K562 treated with DMSO at 1 percent for 24 hours (cell line): ENCODE results near the gene ABCA3. TPM values are rescaled to one million over a fixed set of nuclear protein-coding genes. Genes with fewer than 3 reads are reported as not detected.

Experiments
- total RNA-seq: library from RNA; unstranded; fragments of 300-600 nt; gene quantifications from 2 replicates; pipeline ENCODE4 v1.2.3, GENCODE V29; 2022; ENCODE audit warnings: low read depth; ENCODE audit not compliant: insufficient read depth

The ABCA3 gene
- 30.6 and 32.9 TPM in 2 replicates for total RNA-seq

DNA sequence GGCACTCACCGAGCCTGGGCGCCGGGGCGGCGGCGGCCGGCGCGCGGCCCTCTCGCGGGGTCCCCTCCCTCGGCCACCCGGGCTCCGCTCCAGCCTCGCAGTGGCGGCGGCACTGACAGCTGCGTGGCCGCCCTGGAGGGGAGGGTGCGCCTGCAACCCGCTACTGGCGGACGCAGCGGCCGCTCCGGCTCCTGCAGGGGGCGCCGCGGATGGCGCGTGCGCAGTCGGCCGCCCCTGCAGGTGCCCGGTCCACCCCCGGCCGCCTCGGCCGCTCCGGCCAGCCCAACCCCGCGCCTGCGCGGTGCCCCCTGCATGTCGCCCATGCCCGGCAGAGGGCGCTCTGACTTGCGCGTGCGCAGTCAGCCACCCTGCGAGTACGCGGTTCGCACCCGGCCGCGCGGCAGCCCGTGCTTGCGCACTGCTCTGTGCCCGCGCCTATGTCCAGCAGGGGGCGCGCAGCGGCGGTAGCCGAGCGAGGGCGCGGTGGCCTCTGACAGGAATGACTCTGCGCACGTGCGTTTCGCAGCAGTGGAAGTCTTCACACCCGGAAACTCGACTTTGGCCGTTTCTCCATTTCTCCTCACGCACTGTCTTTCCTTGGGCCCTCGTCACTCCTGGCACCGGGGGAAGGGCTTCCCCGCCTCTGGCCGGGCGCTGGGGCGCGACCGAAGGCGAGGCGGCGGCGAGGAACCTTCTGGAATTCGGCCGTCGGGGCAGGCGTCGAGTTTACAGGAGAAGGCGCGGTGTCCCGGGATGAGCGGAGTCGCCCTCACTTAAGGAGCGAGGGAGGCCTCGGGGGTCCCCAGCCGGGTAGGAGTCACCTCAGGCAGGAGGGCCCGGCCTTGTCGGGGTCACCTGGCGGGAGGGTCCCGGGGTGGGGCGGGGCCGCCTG, at the start of gene ABCA3:
Gene ABCA3, minus strand, starts transcription at position 165 of the 892 bp plus-strand sequence. CDS start 14,262 bp downstream, outside the sequence.

DNA sequence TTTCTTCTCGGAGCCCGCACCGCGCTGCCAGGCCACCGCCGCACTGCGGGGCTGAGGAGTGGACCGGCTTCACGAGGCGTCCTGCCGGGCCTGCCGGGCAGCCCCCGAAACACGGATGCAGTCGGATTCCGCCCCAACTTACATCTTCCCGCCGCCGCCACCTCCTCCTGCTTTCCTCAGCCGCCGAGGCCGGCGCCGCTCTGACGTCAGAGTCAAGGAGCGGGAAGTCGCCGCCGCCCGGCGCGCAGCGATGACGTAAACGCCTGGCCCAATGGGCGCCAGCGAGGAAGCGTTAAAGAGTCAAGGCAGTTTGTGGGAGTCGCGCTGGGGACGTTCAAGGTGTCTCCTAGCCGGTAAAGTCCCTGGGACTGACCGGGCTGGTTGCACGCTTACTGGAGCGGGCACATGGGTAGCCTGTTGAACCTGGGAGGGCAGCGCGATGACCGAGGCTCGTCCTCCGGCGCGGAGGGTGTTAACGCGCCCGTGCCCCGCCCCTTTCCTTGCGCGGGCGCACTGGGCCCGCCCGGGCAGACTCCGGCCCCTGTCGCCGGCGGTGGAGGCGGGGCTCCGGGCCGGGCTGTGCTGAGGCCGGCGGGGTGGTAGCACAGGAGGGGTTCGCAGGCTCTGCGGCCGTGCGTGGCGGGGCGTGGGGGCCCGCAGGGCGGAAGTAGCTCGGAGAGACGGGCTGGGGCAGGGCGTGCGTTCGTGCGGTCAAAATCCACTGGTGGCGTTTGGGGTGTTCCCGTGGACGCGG, 72.4 kb downstream of the ABCA3 start, which contains the start of gene RNPS1:
Gene RNPS1, minus strand, starts transcription at position 214 of the 754 bp plus-strand sequence. CDS start 3,483 bp downstream, outside the sequence.

DNA sequence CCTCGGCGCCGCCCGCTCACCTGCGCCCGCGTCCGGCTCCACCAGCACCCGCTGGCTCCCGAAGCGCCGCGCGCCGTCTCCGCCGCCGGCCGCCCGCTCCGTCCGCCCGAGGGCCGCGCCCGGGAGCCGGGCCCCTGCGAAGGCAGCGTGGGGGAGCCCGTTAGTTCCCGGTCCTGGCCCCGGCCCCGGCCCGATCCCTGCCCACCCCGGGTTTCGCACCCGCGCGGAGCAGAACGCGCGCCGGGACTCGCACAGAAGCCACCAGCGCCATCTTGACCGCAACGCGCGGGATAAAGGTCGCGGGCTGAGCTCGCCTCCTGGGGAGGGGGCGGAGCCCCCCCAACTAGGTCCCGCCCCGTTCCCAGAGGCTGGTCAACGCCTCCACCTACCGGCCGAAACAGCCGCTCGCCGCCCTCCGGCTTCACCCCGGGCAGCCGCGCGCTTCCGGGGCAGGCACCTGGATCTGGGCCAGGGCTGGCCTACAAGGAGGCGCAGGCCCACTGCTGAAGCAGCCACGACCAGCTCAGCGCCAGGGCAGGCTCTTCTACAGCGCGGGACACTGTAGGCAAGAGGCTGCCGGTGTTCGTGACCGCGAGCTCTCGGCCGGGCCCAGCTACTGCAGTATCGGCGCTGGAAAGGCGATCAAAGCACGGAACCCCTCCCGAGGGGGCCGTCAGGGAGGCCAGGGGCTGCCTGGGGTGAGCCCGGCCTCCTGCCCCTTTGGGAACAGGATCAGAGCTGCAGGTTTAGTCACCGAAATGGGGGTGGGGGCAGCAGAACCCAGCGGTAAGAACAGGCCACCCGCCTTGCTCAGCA, 89.0 kb downstream of the ABCA3 start, which contains the start of gene ECI1:
Gene ECI1, minus strand, starts transcription at position 292 of the 816 bp plus-strand sequence. Its CDS starts 21 bp downstream, at position 271.

DNA sequence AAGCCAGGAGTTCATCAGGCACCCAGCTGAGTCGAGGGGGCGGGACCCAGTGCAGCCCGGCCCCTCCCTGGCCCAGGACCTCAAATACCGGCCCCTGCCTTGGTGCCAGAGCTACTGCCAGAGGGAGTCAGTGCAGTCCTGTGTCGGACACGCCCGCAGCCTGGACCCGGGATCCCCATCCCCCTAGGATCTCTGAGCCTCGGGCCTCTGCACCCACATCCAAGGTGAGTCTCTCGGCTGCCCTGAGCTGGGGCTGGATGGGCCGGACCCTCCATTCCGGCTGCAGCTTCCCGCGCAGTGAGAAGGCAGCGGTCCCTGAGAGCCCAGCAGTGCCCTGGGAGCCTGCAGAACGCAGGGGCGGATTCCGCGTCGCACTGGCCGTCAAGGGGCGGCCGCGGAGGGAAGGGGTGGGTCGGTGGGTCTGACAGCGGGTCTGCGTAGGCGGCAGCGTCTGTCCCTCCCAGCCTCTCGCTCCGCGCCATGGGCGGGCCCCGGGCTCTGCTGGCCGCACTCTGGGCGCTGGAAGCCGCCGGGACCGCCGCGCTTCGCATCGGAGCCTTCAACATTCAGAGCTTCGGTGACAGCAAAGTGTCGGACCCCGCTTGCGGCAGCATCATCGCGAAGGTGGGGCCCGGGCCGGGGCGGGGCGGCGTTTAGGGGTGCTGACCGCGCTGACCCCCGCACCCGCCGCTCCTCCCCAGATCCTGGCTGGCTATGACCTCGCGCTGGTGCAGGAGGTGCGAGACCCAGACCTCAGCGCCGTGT, 104.0 kb downstream of the ABCA3 start, which contains the start of gene DNASE1L2:
Gene DNASE1L2, plus strand, starts transcription at position 108 of the 765 bp plus-strand sequence. Its CDS starts 373 bp downstream, at position 481.

Other genes starting within 250 kb of the ABCA3 start
- 95.2 and 111 TPM in 2 replicates for gene PKD1, start 204.8 kb downstream of the ABCA3 start, total RNA-seq
- 4.4 and 5.8 TPM in 2 replicates for gene RAB26, start 192.1 kb downstream of the ABCA3 start, total RNA-seq
- gene TRAF7, start 184.9 kb downstream of the ABCA3 start, total RNA-seq = 114 and 120 TPM in 2 replicates
- gene CASKIN1, start 144.1 kb downstream of the ABCA3 start, total RNA-seq = 2.6 and 3.7 TPM in 2 replicates
- gene MLST8, start 135.3 kb downstream of the ABCA3 start, total RNA-seq = 58.9 and 88.9 TPM in 2 replicates
- gene BRICD5, start 129.9 kb downstream of the ABCA3 start, total RNA-seq = 12.8 and 15.0 TPM in 2 replicates
- 90.8 and 100 TPM in 2 replicates for gene PGP, start 125.9 kb downstream of the ABCA3 start, total RNA-seq
- gene E4F1, start 117.1 kb downstream of the ABCA3 start, total RNA-seq = 49.6 and 60.2 TPM in 2 replicates
- 5.9 and 7.8 TPM in 2 replicates for gene DNASE1L2, start 104.3 kb downstream of the ABCA3 start, total RNA-seq
- 445 and 473 TPM in 2 replicates for gene ECI1, start 89.1 kb downstream of the ABCA3 start, total RNA-seq
- 229 and 242 TPM in 2 replicates for gene RNPS1, start 72.6 kb downstream of the ABCA3 start, total RNA-seq
- 49.2 and 49.5 TPM in 2 replicates for gene CCNF, start 88.7 kb upstream of the ABCA3 start, total RNA-seq
- 31.1 and 36.0 TPM in 2 replicates for gene TEDC2, start 119.4 kb upstream of the ABCA3 start, total RNA-seq
- gene NTN3, start 130.6 kb upstream of the ABCA3 start, total RNA-seq = 0.13 and 0.32 TPM in 2 replicates
- 14.7 and 16.0 TPM in 2 replicates for gene TBC1D24, start 134.4 kb upstream of the ABCA3 start, total RNA-seq
- gene ATP6V0C, start 173.2 kb upstream of the ABCA3 start, total RNA-seq = 594 and 612 TPM in 2 replicates
- gene AMDHD2, start 179.6 kb upstream of the ABCA3 start, total RNA-seq = 43.8 and 48.8 TPM in 2 replicates
- gene CEMP1, start 190.7 kb upstream of the ABCA3 start, total RNA-seq = 7.2 and 13.5 TPM in 2 replicates
- gene PDPK1, start 197.3 kb upstream of the ABCA3 start, total RNA-seq = 27.4 and 29.9 TPM in 2 replicates